WERI-Rb-1 (cell line): ENCODE measurements around the gene STEAP3.
A peak's percentile ranks its signal among the peaks of the same experiment; 100 is the strongest.

ENCODE experiments used
- DNase-seq: peaks from one replicate; pipeline ENCODE4 v3.0.0-alpha.2; 2020
- H3K27ac ChIP-seq: fragments of 250-450 bp; sonication (Bioruptor Pico); 2 replicates; pipeline ENCODE4 v1.5.1; 2020; ENCODE audit warnings: mild to moderate bottlenecking, moderate library complexity
- H3K27me3 ChIP-seq: fragments of 250-450 bp; sonication (Bioruptor Pico); 2 replicates; pipeline ENCODE4 v1.5.1; 2021; ENCODE audit warnings: mild to moderate bottlenecking, low read depth, moderate library complexity; ENCODE audit not compliant: insufficient read depth, severe bottlenecking
- H3K36me3 ChIP-seq: fragments of 250-450 bp; sonication (Bioruptor Pico); 2 replicates; pipeline ENCODE4 v1.5.1; 2020; ENCODE audit warnings: mild to moderate bottlenecking, moderate library complexity
- H3K4me3 ChIP-seq: 2 replicates; pipeline ENCODE4 v1.5.1; 2011; ENCODE audit warnings: low read depth, mild to moderate bottlenecking, control low read depth, low read length
- H3K9me3 ChIP-seq: fragments of 250-450 bp; sonication (Bioruptor Pico); 2 replicates; pipeline ENCODE4 v1.5.1; 2021; ENCODE audit warnings: mild to moderate bottlenecking, moderate library complexity; ENCODE audit not compliant: severe bottlenecking
- TF ChIP-seq, protein P1 (sequence below): IDR thresholded peaks from 2 replicates; pipeline ENCODE4 v1.5.1; 2011; ENCODE audit warnings: low read depth, mild to moderate bottlenecking, control low read depth, inconsistent platforms, low read length

Gene STEAP3

DNA sequence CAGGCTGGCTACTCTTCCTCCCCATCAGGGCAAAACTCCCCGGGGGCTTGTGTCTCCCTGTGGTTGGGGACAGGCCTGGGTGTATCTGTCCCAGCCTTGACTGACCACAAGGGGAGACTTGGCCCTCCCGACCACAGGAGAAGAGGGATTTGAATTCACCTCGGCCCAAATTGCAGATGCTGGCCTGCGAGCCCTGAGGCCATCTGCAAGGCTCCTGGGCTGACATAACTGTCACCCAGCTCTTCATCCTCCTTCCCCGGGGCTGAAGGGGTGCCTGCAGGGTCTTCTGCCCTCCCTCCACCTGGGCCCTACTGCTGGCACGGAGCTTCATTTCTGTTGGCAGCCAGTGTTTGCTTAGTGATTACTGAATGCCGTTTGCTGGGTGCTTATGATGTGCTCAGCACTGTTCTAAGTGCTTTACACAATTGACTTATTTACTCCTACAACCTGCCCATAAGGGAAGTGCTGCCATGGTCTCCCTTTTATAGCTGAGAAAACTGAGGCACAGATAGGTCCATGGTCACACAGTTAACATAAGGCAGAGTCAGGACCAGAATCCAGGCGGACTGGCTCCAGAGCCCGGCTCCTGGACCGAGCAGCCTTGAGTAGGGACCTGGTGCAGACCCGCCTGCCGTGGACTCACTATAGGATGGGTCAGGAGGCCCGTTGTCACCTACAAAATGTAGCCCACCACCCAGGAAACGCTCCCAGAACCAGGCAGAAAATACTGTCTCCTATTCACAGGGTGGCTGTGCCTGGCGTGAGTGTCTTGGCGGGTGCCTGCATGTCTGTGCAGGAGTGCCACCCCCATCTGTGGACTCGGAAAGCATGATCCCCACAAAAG, 18.9 kb downstream of the STEAP3 start:
- TF ChIP-seq, protein P1, sequence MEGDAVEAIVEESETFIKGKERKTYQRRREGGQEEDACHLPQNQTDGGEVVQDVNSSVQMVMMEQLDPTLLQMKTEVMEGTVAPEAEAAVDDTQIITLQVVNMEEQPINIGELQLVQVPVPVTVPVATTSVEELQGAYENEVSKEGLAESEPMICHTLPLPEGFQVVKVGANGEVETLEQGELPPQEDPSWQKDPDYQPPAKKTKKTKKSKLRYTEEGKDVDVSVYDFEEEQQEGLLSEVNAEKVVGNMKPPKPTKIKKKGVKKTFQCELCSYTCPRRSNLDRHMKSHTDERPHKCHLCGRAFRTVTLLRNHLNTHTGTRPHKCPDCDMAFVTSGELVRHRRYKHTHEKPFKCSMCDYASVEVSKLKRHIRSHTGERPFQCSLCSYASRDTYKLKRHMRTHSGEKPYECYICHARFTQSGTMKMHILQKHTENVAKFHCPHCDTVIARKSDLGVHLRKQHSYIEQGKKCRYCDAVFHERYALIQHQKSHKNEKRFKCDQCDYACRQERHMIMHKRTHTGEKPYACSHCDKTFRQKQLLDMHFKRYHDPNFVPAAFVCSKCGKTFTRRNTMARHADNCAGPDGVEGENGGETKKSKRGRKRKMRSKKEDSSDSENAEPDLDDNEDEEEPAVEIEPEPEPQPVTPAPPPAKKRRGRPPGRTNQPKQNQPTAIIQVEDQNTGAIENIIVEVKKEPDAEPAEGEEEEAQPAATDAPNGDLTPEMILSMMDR, result no peak
- Histone ChIP-seq H3K9me3 (no peaks in the 10 kb centered on the region), H3K4me3 (no peak overlapping the region), H3K27me3 (no peaks in the 10 kb centered on the region), H3K27ac (0 out of 2 replicates have a peak overlapping the region, but pooled peaks have one; percentile 8), H3K36me3 (peaks cover 4% of the 10 kb centered on the region)
- no peak for DNase-seq

DNA sequence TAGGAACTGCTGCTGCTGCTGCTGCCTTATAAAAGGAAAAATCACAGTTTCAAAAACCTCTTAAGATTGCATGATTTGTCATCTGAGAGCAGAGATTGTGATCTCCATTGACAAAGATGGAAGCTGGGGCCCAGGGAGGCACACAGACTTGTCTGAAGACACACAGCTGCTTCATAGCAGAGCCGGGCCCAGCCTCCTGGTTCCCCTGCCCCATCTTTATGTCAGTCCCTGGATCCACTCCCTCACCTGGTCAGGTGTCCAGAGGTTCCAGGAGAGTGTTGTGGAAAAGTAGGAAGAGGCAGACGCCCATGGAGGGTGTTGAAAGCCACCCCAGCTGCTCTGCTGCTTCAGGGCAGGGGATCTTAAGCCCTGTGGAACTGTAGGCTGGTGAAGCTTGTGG, 20.0 kb downstream of the STEAP3 start:
- Histone ChIP-seq H3K4me3 (no peak overlapping the region), H3K27me3 (no peaks in the 10 kb centered on the region), H3K36me3 (peaks cover 4% of the 10 kb centered on the region), H3K27ac (no peak overlapping the region), H3K9me3 (no peaks in the 10 kb centered on the region)
- TF ChIP-seq, protein P1, result no peak
- DNase-seq, result no peak

- TF ChIP-seq, protein P1, result no peak
- Histone ChIP-seq H3K9me3 (no peaks in the 10 kb centered on the region), H3K4me3 (no peak overlapping the region), H3K27ac (no peak overlapping the region), H3K36me3 (peaks cover 8% of the 10 kb centered on the region), H3K27me3 (no peaks in the 10 kb centered on the region)
- no peak for DNase-seq
Measured at GRCh38 chr2:119245076-119245840, 21.6 kb downstream of the STEAP3 start.

DNA sequence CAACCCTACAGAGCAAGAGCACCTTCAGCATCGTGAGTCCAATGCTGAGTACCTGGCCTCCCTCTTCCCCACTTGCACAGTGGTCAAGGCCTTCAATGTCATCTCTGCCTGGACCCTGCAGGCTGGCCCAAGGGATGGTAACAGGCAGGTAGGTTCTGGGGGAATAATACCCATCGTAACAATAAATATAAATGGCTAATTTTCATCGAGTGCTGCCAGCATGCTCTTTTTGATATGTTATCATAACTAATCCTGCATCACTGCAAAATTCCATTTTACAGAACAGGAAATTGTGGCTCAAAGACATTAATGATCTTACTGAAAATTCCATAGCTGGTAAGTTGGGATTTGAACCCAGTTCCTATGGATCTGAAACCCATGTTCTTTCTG, 22.2 kb downstream of the STEAP3 start:
- no peak for DNase-seq
- Histone ChIP-seq H3K9me3 (no peaks in the 10 kb centered on the region), H3K27me3 (no peaks in the 10 kb centered on the region), H3K4me3 (no peak overlapping the region), H3K36me3 (peaks cover 13% of the 10 kb centered on the region), H3K27ac (no peak overlapping the region)
- TF ChIP-seq, protein P1, result no peak

- Histone ChIP-seq H3K36me3 (peaks cover 16% of the 10 kb centered on the region), H3K4me3 (no peak overlapping the region), H3K27me3 (no peaks in the 10 kb centered on the region), H3K27ac (no peak overlapping the region), H3K9me3 (no peaks in the 10 kb centered on the region)
- peak; percentile 52 for DNase-seq
- TF ChIP-seq, protein P1, result peak; percentile 64
Measured at GRCh38 chr2:119246884-119247843, 23.5 kb downstream of the STEAP3 start.
